ENCODE data around the gene KTN1.

DNA sequence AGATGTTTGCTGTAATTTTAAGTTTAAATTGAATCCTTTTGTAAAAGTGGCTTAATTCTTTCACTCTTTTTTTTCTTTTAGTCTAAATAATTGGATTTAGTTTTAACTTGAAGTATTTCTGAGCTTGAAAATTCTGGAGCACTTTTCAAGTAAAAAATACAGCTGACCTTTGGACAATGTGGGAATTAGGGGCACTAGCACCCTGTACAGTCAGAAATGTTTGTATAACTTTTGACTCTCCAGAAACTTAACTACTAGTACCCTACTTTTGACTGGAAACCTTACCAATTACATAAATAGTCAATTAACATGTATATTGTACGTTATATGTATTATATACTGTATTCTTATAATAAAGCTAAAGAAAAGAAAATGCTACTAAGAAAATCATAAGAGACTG is 7.8 kb downstream of the KTN1 start:
- no peak for TF ChIP-seq POLR2A (IDR thresholded peaks at IDR 0.05)
- TF ChIP-seq, protein P1, sequence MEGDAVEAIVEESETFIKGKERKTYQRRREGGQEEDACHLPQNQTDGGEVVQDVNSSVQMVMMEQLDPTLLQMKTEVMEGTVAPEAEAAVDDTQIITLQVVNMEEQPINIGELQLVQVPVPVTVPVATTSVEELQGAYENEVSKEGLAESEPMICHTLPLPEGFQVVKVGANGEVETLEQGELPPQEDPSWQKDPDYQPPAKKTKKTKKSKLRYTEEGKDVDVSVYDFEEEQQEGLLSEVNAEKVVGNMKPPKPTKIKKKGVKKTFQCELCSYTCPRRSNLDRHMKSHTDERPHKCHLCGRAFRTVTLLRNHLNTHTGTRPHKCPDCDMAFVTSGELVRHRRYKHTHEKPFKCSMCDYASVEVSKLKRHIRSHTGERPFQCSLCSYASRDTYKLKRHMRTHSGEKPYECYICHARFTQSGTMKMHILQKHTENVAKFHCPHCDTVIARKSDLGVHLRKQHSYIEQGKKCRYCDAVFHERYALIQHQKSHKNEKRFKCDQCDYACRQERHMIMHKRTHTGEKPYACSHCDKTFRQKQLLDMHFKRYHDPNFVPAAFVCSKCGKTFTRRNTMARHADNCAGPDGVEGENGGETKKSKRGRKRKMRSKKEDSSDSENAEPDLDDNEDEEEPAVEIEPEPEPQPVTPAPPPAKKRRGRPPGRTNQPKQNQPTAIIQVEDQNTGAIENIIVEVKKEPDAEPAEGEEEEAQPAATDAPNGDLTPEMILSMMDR (IDR thresholded peaks at IDR 0.05): no peak

Data from ovary (tissue), 3 donors.